Transverse colon (tissue), 3 donors: ENCODE results near the gene PIEZO2.

Experiments
- CTCF ChIP-seq, 5 experiments: fragments of 200-600 bp in 3 of 5; fragments of 450-650 bp in 2 of 5; sonication (generic) in 3 of 5; IDR thresholded peaks; 1 replicate in 2 of 5; 2 replicates in 3 of 5; pipeline ENCODE4 v1.5.1; 2016 to 2017; ENCODE audit warnings: antibody characterized with exemption in 5 of 5, inconsistent platforms in 3 of 5, mild to moderate bottlenecking in 2 of 5, moderate library complexity in 1 of 5
- POLR2A ChIP-seq: fragments of 450-650 bp; IDR thresholded peaks from one replicate; pipeline ENCODE4 v1.6.1; 2016; ENCODE audit warnings: antibody characterized with exemption, mild to moderate bottlenecking, moderate library complexity

- no peak for TF ChIP-seq CTCF (IDR thresholded peaks at IDR 0.05)
- no peak for TF ChIP-seq POLR2A
Observed at GRCh38 chr18:10949655-10950054, 199.7 kb downstream of the PIEZO2 start.
